ENCODE data around the gene PCDHGB6.
"Not testable (repeated sequence)": the region's sequence is repeated elsewhere in the genome, so short reads cannot be mapped to it uniquely, and the experiment has no call there.

Gene PCDHGB6

GRCh38 chr5:141417494-141418172 is 9.8 kb downstream of the PCDHGB6 start, which contains the start of gene PCDHGB7:
Gene PCDHGB7 (plus strand): TSS chr5:141417677. CDS start chr5:141417860, 183 bp downstream.
- H3K9me2 ChIP-seq (replicated peaks; ENCODE audit: insufficient read depth, low read length); H4K20me1 ChIP-seq (ENCODE audit: low read depth, low read length); H3K4me3 ChIP-seq (ENCODE audit: insufficient read depth, low read length, poor library complexity, severe bottlenecking); H3K36me3 ChIP-seq (ENCODE audit: low read length); H2AFZ ChIP-seq (ENCODE audit: low read depth, low read length, severe bottlenecking); H3K9ac ChIP-seq (ENCODE audit: low read length); H3K27ac ChIP-seq (ENCODE audit: low read depth, low read length); H3K4me2 ChIP-seq (ENCODE audit: low read depth, low read length, poor library complexity, severe bottlenecking); H3K27me3 ChIP-seq (ENCODE audit: low read length); H3F3A ChIP-seq (ENCODE audit: insufficient read depth); H3K79me2 ChIP-seq (ENCODE audit: insufficient read depth, low read length): not testable (repeated sequence)
- peak; percentile 21 for TF ChIP-seq CTCF (IDR thresholded peaks at IDR 0.05; ENCODE audit: insufficient read depth, low read length, poor library complexity, severe bottlenecking)
- H3K9me3 ChIP-seq (ENCODE audit: insufficient read depth, low read length): peaks cover 13% of the 10 kb centered on the region; the same call in 1 of the 2 replicates

GRCh38 chr5:141419074-141419880 is 11.5 kb downstream of the PCDHGB6 start:
- no peaks in the 10 kb centered on the region for H3K79me2 ChIP-seq (ENCODE audit: insufficient read depth, low read length)
- H3K4me2 ChIP-seq (ENCODE audit: low read depth, low read length, poor library complexity, severe bottlenecking): no peak overlapping the region
- no peak overlapping the region for H3K9ac ChIP-seq (ENCODE audit: low read length)
- H3K27me3 ChIP-seq (ENCODE audit: low read length): no peaks in the 10 kb centered on the region
- H3K9me2 ChIP-seq (replicated peaks; ENCODE audit: insufficient read depth, low read length): no peaks in the 10 kb centered on the region
- H3K4me3 ChIP-seq (ENCODE audit: insufficient read depth, low read length, poor library complexity, severe bottlenecking): no peak overlapping the region
- TF ChIP-seq CTCF (IDR thresholded peaks at IDR 0.05; ENCODE audit: insufficient read depth, low read length, poor library complexity, severe bottlenecking) (no peak), EZH2phosphoT487 (conservative IDR thresholded peaks at IDR 0.05; ENCODE audit: low read length) (no peak)
- H3K27ac ChIP-seq (ENCODE audit: low read depth, low read length): no peak overlapping the region
- H3K9me3 ChIP-seq (ENCODE audit: insufficient read depth, low read length): peaks cover 16% of the 10 kb centered on the region; the same call in 1 of the 2 replicates
- no peak overlapping the region for H2AFZ ChIP-seq (ENCODE audit: low read depth, low read length, severe bottlenecking)
- 0 out of 2 replicates have a peak, but pooled peaks cover 2% of the 10 kb centered on the region for H3K36me3 ChIP-seq (ENCODE audit: low read length)
- 0 out of 2 replicates have a peak, but pooled peaks cover 5% of the 10 kb centered on the region for H3F3A ChIP-seq (ENCODE audit: insufficient read depth)
- no peaks in the 10 kb centered on the region for H4K20me1 ChIP-seq (ENCODE audit: low read depth, low read length)

DNA sequence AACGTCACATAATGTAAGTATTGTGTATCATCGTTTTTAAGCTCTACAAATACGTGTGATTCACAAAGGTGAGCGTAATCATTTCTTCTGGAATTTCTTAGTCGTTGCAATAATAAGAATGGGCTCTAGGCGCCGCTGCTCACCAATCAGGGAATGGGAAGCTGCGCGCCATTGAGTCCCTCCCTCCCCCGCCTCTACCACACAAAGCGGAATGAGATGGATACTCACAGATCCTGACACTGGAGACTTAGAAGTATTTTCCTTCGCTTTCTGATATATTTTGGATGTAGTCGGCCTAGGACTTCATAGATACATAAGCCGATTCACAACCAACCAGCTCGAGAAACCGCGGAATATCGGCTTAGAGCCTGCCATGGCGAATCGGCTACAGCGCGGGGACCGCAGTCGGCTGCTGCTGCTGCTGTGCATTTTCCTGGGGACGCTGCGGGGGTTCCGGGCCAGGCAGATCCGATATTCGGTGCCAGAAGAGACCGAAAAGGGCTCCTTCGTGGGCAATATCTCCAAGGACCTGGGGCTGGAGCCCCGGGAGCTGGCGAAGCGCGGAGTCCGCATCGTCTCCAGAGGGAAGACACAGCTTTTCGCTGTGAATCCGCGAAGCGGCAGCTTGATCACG is 13.2 kb downstream of the PCDHGB6 start, which contains the start of gene PCDHGA11:
Gene PCDHGA11 (plus strand): TSS at position 197 of the 634 bp plus-strand sequence. CDS start 177 bp downstream, at position 374.
- Histone ChIP-seq H3K9me3 (ENCODE audit: insufficient read depth, low read length) (peaks cover 16% of the 10 kb centered on the region; the same call in 1 of the 2 replicates), H3K27me3 (ENCODE audit: low read length) (no peaks in the 10 kb centered on the region), H3F3A (ENCODE audit: insufficient read depth) (0 out of 2 replicates have a peak, but pooled peaks cover 3% of the 10 kb centered on the region), H3K9me2 (replicated peaks; ENCODE audit: insufficient read depth, low read length) (no peaks in the 10 kb centered on the region), H2AFZ (ENCODE audit: low read depth, low read length, severe bottlenecking) (no peak within 1 kb of the TSS), H3K27ac (ENCODE audit: low read depth, low read length) (no peak within 1 kb of the TSS), H3K79me2 (ENCODE audit: insufficient read depth, low read length) (no peaks in the 10 kb centered on the region), H3K9ac (ENCODE audit: low read length) (no peak within 1 kb of the TSS), H3K36me3 (ENCODE audit: low read length) (0 out of 2 replicates have a peak, but pooled peaks cover 2% of the 10 kb centered on the region), H3K4me3 (ENCODE audit: insufficient read depth, low read length, poor library complexity, severe bottlenecking) (no peak within 1 kb of the TSS), H4K20me1 (ENCODE audit: low read depth, low read length) (no peaks in the 10 kb centered on the region), H3K4me2 (ENCODE audit: low read depth, low read length, poor library complexity, severe bottlenecking) (no peak within 1 kb of the TSS)
- TF ChIP-seq CTCF (IDR thresholded peaks at IDR 0.05; ENCODE audit: insufficient read depth, low read length, poor library complexity, severe bottlenecking) (no peak), EZH2phosphoT487 (conservative IDR thresholded peaks at IDR 0.05; ENCODE audit: low read length) (no peak)

Measured in SU-DHL-6 (cell line).